GM19328 (cell line): ENCODE measurements around the gene TOR2A.
A peak's percentile ranks its signal among the peaks of the same experiment; 100 is the strongest.

ENCODE experiments used
- ATAC-seq: cut with Tn5 transposase; IDR thresholded peaks from one replicate; pipeline ENCODE4 v1.9.1; 2021; ENCODE audit warnings: mild to moderate bottlenecking, moderate library complexity; ENCODE audit not compliant: unreplicated experiment

Gene TOR2A

GRCh38 chr9:127744398-127745110 is 9.5 kb upstream of the TOR2A start:
- no peak for ATAC-seq

DNA sequence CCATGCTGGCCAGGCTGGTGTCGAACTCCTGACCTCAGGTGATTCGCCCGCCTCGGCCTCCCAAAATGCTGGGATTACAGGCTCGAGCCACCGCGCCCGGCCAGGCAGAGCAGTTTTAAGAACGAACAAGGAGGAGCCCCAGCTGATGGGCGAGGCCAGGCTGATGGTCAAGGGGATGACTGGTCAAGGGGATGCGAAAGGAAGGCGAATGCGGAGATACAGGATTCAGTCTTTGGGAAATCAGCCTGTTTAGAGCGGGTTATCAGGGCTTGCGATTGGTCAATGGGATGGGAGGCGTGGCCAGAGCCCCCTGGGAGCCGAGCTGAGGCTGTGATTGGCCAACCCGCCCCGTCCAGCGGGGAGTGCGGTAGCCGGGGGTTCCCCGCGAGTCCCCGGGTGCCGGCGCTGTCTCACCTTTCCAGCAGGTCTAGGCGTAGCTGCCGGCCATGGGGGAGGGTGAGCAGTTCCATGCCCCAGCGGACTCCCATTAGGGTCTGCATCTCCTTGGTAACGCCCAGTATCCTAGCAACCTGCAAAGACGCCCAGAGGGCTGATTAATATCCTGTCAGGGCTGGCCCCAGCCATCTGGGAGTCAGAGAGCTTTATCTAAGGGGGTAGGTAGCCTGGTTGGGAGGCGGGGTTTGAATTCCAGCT is 7.5 kb upstream of the TOR2A start:
- ATAC-seq: no peak

- no peak for ATAC-seq
Measured at GRCh38 chr9:127741831-127742434, 6.8 kb upstream of the TOR2A start.

DNA sequence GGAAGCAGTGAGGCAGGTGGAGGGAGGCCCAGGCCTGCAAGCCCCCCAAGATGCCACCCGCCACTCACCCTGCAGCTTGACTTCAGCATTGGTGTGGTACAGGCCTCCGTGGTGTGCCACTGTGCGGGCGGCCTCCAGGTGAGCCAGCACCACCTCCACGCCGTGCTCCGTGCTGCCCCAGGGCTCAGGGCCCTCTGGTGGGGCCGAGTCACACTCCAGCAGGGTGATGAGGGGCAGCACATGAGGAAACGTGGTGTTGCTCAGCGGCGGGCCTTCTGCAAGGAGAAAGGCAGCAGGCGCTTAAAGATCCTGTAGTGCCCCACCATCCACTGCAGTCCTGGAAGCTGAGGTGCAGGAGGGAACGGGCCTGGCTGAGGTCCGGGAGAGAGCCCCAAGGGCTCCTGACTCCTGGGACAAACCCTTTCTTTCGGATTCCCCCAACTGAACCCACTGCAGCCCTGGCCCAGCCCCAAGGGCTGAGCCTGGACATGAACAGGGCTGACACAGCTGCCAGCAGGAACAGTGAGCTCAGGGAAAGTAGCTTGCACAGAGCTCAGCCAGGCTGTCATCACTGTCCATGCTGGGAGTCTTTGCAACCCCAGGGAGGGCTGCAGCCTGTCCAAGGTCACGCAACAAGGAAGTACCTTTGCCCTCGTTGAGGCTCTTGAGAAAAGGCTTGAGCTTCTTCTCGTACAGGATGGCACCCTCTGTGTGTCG is 4.7 kb upstream of the TOR2A start:
- no peak for ATAC-seq

DNA sequence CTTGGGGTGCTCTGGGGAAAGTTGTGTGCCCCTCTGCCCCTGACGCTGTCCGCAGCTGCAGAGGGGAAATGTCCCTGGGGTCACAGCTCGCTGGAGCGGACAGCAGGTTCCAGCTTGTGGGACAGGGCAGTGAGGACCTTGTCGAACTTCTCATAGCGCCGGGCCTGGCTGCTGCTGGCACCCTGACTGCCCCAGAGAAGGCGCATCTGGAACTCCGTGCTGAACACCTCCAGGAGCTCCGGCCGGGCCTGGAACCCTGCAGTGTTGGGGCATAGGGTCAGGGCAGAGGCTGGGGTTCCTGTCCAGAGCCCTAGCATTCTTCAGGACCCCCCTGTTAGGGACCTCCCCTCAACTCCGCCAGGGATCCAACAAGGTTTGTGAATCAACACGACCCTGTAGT is 3.6 kb upstream of the TOR2A start:
- ATAC-seq: no peak

GRCh38 chr9:127735530-127736185 is 564 bp upstream of the TOR2A start:
- peak; percentile 13 for ATAC-seq

- ATAC-seq: no peak
Measured at GRCh38 chr9:127734247-127734746, 797 bp downstream of the TOR2A start.

DNA sequence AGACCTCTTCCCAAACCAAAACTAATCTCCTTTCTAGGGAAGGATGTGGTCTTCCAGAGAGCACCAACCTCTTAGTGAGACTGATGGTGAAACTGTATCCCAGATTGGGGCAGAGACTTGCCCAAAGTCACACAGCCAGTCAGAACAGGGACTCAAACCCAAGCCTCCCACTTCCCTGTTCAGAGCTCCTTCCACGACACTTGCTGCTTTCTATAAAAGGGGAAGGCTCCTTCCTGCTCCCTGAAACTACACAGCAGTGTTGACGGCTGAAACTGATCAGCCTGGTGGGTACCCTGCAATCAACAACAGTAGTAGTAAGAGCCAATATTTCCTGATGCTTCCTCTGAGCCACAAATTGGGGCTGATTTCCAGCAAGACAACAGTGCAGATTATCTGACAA is 1.5 kb downstream of the TOR2A start:
- no peak for ATAC-seq

GRCh38 chr9:127732444-127732843 is 2.6 kb downstream of the TOR2A start:
- ATAC-seq: no peak

- no peak for ATAC-seq
Measured at GRCh38 chr9:127731938-127732337, 3.2 kb downstream of the TOR2A start.

DNA sequence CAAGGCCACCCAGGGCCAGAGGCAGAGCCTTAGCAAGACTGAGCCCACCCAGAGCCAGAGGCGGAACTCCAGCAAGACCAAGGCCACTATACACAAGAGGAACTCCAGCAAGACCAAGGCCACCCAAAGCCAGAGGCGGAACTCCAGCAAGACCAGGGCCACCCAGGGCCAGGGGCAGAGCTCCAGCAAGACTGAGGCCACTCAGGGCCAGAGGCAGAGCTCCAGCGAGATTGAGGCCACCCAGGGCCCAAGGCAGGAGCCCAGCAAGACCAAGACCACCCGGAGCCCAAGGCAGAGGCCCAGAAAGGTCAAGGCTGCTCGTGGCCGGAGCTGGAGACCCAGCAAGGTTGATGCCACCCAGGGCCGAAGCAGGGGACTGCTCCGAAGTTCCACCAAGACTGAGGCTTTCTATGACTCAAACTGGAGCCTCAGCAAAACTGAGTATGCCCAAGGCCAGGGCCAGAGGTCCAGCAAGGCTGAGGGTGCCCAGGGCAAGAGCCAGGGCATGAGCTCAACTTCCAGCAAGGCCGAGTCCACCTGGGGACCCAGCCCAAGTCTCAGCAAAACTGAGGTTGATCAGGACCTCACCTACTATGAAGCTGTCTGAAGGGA is 4.2 kb downstream of the TOR2A start:
- no peak for ATAC-seq

DNA sequence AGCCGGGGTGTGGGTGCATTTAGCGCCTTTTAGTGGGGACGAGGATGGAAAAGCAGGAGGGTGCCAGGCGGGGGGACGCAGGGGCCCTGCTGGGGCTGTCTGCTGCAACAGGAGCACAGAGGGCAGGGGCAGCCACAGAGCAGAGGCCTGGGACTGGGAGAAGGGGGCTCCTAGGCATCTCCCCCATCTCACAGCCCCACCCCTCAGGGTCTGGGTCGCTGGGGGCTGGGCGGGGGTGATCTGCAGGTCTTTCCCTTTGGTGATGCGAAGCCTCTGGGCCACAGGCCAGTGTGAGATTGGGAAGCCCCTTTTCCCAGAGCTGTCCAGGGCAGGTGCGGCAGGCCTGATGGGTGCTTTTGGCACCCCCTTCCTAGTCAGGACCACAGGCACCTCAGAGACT is 4.8 kb downstream of the TOR2A start:
- ATAC-seq: no peak

- ATAC-seq: no peak
Measured at GRCh38 chr9:127729522-127730256, 5.4 kb downstream of the TOR2A start.

DNA sequence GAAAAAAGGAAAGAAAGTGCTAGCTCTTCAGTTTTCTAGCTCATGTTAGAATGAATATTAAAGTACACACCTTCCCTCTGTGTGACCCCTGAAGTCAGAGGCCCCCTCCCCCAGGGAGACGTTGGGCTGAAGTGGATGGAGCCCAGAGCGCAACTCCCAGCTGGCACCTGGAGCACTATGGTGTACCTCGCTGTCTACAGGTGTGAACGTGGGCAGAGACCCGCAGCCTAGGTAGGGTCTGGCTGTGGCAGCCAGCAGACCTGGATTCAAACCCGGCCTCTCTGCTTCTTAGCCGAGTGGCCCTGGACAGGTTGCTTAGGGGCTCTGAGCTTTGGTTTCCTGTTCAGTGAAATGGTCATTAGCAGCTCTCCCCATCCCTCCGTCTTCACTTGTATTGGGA is 6.3 kb downstream of the TOR2A start:
- no peak for ATAC-seq

- no peak for ATAC-seq
Measured at GRCh38 chr9:127726871-127727270, 8.2 kb downstream of the TOR2A start.

- no peak for ATAC-seq
Measured at GRCh38 chr9:127724012-127724411, 11.1 kb downstream of the TOR2A start.

- no peak for ATAC-seq
Measured at GRCh38 chr9:127723444-127723843, 11.7 kb downstream of the TOR2A start.

- ATAC-seq: no peak
Measured at GRCh38 chr9:127723013-127723412, 12.1 kb downstream of the TOR2A start.

- ATAC-seq: no peak
Measured at GRCh38 chr9:127722055-127722745, 12.9 kb downstream of the TOR2A start.
